GM21360 (cell line): ENCODE data around the gene MGA.

Experiments used
- ATAC-seq: cut with Tn5 transposase; IDR thresholded peaks from one replicate; pipeline ENCODE4 v1.9.1; 2021; ENCODE audit warnings: mild to moderate bottlenecking, moderate library complexity; ENCODE audit not compliant: unreplicated experiment

Gene MGA

DNA sequence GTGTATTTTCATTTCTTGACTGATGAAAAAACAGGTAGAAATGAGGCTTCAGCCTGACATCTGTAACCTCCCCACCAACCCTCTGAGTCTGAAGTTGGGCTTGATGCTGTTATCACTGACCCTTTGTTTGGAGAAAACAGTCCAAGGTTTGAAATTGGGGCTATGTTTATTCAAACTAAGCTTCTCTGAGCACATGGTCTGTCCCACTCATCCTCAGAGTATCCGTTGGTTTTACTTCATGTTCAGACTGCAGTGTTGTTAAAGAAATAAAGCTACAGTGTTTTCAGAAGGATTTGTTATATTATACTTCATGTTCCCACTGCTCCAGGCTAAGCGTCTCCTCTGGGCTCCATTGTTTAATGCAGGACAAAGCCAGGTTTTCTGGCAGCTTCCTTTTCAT lies 120.1 kb downstream of the MGA start:
- no peak for ATAC-seq

DNA sequence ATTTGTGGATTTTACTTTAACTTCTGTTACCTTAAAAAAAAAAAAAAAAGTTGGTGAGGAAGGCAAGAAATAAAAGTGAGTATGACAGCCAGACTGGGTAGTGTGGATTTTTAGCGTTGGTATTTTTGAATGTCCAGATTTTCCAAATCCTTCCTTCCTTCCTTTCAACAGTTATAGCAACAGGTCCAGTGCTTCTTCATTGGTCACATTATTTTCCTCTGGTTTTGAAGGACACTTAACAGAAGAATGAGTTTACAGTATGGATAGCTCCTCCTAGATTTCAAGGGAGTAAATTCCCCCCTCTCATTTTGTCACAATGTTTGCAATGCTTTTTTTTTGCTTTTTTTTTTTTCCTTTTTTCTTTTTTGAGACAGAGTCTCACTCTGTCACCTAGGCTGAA lies 120.5 kb downstream of the MGA start:
- no peak for ATAC-seq

DNA sequence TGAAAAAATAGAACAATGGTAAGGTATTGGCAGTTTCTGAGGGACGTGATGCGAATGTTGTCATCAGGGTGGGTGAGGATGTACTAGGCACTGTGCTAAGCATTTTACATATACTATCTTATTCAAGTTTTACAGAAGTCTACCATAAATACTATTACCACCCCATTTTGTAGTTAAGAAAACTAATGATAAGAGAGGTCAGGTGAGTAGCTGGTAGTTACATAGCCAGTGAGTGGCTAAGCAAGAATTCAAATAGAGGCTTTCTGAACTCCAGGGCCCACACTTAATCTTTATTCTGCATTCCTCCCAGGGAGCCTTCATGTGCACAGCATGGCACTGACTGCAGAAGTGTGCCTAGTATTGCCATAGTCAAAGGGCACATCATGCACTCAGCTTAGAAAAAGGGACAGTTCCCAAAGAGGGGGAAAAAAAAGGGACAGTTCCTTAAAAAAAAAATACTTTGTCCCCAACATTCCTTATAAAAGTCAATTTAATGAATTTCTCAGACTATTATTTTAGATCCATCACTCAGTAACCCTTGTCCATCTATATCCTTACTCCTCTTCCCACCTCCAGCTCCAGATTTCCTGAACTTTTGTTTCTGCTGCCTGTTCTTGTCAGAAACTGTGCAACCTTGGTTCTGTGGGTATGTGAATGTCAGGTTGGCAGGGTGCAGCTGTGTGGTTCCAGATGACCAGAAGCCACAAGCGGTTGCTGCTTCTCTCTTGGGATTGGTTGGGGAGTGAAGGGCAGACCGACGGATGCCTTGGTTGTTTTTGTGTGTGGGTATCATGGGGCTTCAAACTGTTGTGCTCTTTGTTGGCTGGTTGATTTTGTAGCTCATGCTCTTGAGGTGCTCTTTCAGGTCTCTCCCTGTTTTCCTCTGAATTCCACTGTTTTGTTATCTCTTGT lies 122.4 kb downstream of the MGA start:
- no peak for ATAC-seq

DNA sequence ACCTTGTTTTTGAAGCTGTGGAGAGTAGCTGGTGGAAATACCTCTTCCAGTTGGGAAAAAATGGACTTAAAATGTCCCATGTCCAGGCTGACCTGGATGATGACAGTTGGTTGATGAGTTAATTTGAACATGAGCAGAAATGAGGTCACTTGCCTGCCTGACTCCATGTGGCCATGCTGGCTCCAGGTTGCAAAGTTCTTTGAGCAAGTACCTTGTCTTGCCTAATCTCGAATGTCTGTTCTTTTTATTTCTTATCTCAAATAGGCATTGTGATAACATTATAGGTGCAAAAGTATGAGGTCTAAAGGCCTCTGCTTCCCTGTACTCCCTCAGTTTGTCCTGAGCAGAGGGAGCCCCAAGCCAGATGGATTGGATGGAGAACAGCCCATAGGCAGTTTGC lies 123.1 kb downstream of the MGA start:
- no peak for ATAC-seq

DNA sequence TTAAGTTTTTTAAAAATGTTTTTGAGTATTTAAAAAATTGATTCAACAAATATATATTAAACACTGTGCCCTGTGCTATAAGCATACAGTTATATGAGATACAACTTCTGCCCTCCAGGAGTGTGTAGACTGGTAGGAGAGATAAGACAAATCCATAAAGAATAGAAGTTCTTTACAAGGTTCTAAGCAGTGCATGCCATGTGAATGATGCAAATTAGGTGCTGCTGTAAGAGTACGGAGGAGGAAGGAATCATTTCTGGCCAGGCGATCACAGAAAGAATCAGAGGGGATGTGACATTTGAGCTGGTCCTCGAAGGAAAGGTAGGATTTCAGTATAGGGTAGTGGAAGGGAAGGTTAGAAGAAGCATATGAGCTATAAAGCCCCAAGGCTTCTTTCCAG lies 128.1 kb downstream of the MGA start:
- no peak for ATAC-seq

DNA sequence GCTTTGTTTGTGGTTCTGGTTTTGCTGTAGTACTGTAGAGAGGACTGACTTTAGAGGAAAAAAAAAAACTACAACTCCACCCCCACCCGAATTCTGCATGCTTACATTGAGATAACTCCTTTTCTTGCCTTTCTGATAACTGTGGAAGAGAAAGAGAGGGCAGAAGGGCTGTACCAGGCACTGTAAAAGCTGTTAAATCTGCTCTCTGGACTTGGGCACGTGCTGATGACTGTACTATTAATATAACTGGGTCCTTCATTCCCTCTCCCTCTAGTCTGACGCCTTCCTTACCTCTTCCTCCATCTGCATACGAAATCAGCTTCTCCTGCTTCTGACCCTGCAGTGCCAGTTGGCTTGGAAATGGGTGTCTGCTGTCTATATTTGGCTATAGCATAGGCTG lies 129.0 kb downstream of the MGA start:
- ATAC-seq, result no peak

DNA sequence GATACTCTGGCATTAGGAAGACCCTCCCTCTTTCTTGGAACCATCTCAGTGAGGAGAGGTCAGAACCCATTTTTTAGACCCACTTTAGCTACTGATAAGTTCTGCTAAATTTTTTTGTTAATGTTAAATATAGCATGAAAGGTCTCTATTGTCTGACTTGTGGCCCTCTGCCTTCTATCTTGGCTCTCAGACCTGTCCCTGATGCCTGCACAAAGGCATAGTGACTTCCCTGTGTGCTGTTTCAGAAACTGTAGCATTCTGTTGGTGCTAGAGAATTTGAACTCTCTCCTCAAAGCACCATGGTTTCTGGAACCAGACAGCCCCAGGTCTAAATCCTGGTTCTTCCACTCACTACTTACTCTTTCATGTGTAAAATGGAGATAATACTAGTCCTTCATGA lies 129.5 kb downstream of the MGA start:
- ATAC-seq, result no peak

DNA sequence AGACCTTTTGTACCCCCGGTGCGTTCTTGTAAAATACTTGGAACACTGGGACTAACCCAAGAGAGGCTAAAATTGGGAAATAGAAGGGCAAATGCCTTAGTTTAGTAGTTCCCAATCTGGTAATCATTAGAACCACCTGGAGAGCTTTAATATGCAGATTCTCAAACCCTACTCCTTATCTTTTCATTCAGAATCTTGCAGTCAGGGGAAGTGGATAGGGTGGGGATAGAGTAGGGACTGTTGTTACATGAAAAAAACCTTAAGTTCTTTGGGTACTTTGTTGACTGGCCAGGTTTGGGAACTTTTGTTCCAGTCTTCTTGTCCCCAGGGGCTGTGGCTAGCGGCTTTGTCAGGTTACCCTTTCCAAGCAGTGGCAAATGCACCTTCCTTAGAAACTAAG lies 130.0 kb downstream of the MGA start:
- no peak for ATAC-seq

DNA sequence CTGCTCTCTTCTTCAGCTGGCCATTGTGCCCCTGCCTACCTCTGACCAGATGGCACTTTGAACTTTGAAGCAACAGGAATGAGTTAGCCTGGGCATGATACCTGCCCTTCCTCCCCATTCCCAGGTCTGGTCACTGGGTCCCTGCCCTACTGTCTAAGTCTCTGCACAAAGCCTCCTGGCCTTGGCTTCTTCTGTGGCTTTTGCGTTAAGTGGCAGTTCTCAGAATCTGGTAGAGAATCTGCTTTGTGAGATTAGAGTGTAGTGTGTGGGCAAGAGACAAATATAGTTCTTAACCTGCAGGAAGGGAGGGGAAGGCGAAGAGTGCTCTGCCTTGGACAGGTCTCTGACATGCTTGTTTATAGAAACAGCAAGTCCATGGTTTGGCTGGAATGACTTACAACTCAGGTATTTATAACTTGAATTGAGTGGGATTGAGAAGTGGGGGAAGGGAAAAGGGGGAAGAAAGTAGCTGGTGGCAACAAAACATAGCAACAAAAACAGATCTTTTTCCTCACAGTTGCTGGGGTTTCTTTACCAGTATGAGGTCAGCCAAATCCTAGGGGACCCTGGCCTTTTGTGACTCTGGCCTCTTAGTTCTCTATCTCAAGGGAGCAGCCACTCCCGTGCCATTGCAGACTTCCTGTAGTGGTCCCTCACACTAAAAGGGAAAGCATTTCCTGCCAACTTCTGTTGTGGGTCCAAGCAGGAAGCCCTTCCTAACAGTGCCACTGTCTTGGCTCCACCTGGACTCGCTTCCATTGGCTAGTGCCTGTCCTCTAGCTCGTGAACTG lies 130.7 kb downstream of the MGA start:
- no peak for ATAC-seq

DNA sequence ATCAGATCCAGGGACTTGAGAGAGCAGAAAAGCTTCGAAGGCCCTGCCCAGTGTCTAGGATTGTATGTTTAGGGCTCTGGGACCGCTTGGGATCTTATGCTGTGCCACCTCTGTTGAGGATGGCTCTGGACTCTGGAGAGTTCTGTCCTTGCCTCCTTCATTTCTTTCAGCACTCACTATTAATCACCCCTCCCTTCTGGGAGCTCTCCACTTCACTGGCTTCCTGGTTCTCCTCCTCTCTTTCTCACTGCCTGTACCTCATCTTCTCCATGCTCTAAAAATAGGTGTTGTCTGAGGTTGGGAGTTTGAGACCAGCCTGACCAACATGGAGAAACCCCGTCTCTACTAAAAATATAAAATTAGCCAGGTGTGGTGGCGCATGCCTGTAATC lies 131.3 kb downstream of the MGA start:
- ATAC-seq, result no peak

DNA sequence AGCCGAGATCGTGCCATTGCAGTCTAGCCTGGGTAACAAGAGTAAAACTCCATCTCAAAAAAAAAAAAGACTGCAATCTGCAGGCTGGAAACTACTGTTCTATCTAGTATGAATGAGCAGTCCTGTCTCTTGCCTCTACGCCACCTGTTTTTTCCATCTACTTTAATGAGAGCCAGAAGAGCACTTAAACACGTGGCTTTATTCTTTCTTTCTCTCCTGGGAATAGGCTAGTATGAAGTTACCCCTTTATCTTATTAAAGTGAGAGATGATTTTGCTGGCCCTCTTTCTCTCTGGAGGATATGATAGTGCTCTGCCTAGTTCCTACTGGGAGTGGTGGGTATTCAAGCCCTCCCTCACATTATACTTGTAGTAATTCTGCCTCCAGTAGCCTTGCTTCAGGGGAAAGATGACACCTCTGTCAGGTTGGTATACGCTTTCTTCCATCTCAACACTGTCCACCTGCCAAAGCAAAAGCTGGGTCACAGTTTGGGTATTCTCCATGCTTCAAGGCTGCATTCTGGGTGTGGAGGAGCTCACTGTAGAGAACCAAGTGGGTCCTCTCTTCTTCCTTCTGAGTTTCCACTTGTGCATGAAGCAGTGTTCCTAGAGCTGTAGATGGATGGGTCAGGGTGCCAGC lies 131.9 kb downstream of the MGA start:
- no peak for ATAC-seq

DNA sequence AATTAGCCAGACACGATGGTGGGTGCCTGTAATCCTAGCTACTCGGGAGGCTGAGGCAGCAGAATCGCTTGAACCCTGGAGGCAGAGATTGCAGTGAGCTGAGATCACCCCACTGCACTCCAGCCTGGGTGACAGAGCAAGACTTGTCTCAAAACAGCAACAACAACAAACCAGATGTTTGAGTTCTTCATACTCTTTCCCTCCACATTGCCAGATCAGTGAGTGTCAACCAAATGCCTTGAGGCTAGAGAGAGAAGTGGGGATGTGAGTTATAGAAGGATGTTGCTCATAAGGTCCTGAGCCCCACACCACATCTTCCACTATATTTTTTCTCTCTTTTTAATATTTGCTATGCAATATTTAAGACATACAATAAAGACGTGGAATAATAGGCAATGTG lies 133.9 kb downstream of the MGA start:
- no peak for ATAC-seq

DNA sequence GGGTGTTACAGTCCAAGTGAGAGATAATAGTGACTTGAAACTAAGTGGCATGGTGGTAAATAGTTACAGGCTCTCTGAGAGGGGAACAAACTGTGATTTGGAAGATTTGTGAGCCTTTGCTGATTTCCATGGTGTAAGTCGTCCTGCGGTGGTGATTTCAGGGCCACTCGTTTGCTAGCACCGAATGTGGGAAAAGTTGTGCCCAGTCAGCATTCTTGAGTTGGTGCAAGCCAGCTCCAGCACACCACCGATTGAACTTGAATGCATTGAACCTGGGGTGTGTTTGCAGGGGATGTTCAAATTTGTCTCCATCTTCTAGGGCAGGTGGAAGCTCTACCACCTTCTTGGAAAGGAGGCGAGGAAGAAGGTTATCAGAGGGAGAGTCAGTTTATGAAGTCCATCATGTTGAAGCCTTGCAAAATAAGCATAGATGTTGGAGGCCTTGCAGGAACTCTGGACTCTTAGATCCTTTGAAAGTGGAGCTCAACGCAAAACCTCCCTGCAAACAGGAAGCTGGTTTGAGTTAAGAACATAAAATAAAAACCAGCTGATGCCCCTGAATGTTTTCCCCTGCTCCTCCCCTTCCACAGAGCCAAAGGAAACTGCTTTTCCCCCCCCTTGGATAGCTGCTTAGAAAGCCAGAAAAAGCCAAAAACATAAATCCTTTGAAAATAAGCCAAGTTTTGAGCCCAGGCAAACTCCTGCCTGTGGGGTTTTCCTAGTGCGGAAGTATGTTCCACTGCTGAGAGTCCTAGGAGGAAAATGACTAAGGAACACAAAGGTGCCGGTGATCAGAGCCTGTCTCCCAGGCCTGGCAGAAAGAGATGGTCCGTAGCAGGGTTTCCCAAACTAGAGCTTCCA lies 136.0 kb downstream of the MGA start:
- no peak for ATAC-seq

DNA sequence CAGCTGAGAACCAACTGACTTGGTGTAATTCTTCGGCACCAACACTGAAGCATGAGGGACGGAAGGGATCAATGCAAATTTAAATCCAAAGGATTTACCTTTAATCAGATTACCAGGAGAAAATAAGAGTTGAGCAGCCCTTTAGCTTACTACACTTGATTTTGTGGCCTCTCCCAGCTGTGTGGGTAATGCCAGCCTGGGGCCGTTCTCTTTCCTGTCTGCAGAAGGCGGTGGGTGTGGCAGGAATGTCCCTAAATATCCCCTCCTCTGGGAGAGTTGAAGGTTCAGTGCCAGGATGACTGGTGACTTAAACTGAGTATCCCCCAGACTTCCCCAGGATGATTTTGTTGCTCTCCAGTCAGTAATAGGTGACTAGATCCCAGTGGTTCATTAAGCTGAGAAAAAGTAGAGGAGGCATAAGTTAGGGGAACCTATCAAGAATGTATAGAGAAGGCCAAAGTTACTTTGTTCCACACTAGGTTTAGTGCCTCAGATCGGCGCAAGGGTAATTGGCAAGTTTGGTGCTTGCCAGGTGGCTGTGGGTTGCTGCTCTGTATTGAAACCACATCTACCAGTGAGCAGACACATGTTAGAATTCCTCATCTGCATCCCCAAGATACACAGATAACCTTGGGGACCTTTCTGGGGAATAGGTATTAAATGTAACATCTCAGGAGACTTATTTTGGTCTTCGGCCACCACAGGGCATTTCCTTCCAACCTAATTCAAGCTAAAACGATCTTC lies 137.2 kb downstream of the MGA start:
- no peak for ATAC-seq

DNA sequence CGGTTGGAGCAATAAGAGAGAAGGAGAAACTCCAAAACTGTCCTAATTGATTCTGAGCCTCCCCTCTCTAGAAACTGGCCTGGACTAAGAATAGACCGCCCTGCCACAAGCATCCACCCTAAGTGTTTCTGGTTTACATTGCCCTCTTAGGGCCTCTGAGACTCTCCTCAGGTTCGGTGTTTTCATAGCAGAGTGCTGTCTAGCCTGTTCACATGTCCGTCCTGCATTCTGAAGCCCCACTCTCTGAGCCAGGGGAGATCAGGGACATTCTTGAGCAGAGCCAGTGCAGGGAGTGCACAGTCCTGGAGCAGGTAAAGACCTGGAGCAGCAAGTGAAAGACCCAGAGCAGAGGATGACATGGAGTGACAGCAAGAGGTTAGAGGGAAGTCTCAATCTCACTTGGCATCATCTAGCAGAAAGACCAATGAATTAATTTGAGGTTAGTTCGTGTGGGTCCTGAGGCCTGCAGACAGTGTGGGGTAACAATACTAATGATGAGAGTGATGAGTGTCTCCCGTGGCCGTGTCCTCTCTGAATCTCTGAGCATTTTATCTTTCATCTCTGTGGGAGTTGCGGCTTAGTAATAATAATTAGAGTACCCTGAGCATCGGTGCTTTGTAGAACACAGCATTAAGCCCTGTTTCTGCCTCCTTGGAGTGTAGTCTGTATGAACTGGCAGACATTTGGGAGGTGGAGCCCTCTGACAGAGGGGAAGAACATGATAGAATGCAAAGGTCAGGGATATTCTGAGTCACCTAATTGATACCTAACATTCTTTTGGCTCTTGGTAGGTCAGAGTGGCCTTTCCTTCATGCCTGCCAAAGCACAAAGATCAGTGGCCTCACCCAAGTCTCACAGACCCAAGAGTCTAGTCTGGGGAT lies 138.6 kb downstream of the MGA start:
- ATAC-seq, result no peak

DNA sequence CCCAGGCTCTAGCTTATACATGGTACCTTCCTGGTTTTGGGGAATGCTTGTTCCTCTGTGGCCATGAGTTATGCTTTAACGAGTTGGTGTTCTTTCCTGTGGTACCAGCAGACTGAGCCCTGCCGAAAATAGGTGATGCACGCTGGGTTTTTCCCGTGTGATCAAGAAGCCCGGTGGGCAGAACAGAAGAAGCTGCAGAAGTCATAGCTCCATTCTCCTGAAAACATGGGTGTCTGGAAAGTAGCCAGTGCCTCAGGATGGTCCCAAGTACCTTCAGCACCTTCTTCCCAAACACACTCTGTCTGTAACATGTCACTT lies 139.2 kb downstream of the MGA start:
- ATAC-seq, result no peak

DNA sequence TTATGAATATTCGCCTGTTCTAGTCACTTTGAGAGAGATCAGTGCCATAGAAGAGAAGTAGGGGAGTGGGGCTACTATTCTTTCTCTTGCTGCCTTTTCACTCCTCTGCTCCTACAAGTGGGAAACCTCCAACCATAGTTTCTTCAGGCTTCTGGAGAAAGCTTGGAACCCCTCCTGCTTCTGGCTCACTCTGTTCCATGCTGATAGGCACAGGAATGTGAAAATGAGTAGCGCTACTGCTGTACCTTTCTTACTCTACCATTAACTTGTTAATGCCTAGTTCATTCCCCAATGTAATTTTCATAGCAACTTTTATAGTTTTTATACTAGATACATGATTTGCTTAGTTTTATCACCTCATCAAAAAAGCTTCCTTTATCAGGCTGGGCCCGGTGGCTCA lies 141.0 kb downstream of the MGA start:
- no peak for ATAC-seq

DNA sequence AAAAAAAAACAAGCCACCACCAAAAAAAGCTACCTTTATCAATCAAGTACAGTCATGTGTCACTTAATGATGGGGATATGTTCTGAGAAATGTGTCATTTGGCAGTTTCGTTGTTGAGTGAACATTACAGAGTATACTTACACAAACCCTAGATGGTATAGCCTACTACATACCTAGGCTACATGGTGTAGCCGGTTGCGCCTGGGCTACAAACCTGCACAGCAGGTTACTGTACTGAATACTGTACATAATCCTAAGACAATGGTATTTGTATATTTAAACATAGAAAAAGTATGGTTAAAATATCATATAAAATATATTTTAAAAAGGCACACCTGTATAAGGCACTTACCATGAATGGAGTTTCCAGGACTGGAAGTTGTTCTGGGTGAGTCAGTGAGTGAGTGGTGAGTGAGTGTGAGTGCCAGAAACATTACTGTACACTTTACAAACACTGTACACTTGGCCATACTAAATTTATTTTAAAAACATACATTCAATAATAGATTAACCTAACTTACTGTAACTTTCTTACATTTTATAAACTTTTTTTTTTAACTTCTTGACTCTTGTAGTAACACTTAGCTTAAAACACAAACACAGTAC lies 141.7 kb downstream of the MGA start:
- ATAC-seq, result no peak

DNA sequence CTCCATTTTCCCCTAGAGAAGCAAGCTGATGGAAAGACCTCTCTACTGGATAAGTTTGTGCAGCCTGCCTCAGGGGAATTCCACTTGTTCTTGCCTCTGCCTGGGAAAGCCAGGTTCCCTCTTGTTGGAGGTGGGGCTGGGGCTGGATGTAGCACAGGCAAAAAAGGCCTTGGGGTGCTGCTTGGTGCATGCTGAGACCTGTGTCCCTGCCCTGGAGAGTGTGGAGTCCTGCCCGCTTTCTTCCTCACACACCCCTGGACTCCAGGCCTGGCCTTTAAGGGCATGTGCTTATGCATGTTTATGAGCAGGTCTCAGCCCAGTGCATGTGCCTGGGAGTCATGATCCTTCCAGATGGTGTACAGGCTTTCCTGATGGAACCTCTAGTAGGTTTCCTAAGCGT lies 144.2 kb downstream of the MGA start:
- ATAC-seq, result no peak
